WI38 (cell line): ENCODE measurements around the gene CREB5.

ENCODE experiments used
- H3K4me3 ChIP-seq: 2 replicates; pipeline ENCODE4 v1.5.1; 2011; ENCODE audit warnings: low read depth, mild to moderate bottlenecking, control low read depth, low read length
- TF ChIP-seq, protein P1 (sequence below): IDR thresholded peaks from 2 replicates; pipeline ENCODE4 v1.5.1; 2012; ENCODE audit warnings: low read depth, mild to moderate bottlenecking, control low read depth, low read length

Gene CREB5

DNA sequence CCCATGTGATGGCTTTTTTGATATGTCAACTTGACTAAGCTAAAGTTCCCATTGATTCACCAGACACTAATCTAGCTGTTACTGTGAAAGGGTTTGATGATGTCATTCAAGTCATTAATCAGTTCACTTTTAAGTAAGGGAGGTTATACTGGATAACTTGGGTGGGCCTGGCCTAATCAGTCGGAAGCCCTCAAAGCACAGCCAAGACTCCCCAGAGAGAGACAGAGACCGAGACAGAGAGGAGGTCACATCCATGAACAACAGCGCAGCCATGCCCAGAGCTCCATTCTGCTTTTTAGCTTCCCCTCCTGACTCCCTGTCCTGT lies 442.4 kb downstream of the CREB5 start:
- TF ChIP-seq, protein P1, sequence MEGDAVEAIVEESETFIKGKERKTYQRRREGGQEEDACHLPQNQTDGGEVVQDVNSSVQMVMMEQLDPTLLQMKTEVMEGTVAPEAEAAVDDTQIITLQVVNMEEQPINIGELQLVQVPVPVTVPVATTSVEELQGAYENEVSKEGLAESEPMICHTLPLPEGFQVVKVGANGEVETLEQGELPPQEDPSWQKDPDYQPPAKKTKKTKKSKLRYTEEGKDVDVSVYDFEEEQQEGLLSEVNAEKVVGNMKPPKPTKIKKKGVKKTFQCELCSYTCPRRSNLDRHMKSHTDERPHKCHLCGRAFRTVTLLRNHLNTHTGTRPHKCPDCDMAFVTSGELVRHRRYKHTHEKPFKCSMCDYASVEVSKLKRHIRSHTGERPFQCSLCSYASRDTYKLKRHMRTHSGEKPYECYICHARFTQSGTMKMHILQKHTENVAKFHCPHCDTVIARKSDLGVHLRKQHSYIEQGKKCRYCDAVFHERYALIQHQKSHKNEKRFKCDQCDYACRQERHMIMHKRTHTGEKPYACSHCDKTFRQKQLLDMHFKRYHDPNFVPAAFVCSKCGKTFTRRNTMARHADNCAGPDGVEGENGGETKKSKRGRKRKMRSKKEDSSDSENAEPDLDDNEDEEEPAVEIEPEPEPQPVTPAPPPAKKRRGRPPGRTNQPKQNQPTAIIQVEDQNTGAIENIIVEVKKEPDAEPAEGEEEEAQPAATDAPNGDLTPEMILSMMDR, result no peak
- H3K4me3 ChIP-seq, result no peak overlapping the region

DNA sequence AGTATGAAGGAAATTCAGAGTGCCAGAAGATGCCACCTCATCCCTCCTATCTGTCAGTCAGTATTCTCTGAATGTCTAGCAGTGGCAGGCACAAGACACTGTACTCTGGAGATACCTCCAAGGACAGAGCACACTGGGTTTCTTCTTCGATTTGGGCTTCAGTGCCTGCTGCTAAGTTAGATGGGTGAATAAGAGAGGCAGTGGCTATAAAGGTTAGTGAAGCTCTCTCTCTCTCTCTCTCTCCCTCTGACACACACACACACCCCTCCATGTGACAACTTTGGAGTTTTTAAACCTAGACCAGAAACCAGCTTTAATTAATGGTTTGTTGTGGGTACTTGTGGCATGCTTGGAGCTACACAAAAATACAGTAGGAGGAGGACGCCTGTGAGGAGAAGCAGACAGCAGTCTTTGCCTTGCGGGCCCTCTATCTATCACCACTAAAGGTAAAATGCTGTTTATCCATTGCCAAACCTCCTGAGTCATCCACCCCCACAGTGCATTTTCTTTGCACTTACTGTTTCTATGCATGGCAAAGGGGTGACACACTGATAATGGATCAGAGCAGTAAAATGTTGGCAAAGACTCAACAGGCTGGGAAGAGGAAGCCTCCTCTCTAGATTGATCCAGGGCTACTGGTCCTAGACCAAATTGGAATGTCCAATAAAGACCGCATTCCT lies 443.4 kb downstream of the CREB5 start:
- no peak overlapping the region for H3K4me3 ChIP-seq
- TF ChIP-seq, protein P1, result no peak

DNA sequence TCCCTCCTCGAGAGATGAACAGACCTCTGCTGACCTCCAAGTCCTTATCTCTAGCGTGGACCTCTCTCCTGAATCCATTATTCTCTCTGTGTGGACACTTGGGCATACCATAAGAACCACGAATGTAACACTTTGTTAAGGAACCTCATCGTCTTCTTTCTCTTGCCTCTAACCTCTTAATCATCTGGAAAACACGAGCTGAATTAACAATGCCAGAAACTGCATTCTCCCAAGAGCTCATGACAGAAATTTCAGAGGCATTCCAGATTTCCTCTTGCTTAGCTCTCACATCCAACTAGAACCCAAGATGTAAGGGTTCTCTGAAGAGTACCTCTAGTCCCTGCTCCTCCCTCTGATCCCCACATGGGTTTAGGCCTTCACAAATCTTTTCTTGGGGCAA lies 444.3 kb downstream of the CREB5 start:
- TF ChIP-seq, protein P1, result no peak

DNA sequence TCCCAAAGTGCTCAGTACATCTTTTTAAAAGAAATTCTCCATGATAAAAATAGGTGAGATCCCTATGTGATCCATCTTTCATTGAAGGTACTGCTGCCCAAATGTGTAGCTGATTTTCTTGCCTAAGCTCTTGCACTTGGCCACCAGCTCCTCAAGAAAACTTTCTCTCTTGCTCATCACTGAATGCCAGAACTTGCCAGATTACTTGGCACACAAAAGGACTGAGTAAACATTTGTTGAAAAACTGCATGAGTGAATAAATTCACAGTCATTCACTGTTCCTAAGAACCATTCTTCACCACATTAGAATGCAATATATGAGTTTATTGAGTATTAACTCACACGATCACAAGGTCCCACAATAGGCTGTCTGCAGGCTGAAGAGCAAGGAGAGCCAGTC lies 445.9 kb downstream of the CREB5 start:
- H3K4me3 ChIP-seq, result no peak overlapping the region
- TF ChIP-seq, protein P1, result no peak

More for the DNA sequence above, 444.3 kb downstream of the CREB5 start:
- no peak overlapping the region for H3K4me3 ChIP-seq

DNA sequence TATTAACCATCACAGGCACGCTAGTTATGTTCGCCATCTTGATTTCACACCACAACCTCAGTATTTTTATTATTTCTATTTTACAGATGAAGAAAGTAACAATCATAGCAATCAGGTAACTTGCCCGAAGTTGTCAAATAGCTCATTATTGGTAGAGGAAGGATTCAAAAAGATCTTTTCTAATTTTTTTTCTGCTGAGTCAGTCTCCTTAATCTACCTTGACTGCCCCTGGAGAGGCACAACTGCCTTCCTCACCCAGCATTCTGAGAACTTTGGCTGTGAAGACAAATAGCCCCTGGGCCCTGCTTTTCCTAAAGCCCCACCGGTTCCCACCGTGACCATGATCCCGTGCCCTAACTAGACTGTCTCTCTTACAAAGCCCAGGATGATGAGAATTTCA lies 446.6 kb downstream of the CREB5 start:
- TF ChIP-seq, protein P1, result no peak
- no peak overlapping the region for H3K4me3 ChIP-seq

DNA sequence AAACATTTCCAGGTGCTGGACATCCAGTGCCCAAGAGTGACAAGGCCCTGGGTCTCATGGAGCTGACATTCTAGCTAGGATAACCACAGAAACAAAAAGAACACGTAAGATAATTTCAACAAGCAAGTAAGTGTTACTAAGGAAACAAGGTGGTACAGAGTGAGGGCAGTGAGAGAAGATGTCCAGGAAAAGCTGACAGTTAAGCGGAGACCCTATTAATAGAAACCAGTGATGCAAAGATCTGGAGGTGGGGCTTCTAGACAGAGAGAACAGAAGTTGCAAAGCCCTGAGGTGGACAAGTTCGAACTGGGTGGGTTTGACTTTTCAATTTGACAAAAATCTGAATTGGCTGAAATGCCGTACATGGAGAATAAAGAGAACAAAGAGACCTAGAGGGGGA lies 449.5 kb downstream of the CREB5 start:
- TF ChIP-seq, protein P1, result no peak
- H3K4me3 ChIP-seq, result no peak overlapping the region

DNA sequence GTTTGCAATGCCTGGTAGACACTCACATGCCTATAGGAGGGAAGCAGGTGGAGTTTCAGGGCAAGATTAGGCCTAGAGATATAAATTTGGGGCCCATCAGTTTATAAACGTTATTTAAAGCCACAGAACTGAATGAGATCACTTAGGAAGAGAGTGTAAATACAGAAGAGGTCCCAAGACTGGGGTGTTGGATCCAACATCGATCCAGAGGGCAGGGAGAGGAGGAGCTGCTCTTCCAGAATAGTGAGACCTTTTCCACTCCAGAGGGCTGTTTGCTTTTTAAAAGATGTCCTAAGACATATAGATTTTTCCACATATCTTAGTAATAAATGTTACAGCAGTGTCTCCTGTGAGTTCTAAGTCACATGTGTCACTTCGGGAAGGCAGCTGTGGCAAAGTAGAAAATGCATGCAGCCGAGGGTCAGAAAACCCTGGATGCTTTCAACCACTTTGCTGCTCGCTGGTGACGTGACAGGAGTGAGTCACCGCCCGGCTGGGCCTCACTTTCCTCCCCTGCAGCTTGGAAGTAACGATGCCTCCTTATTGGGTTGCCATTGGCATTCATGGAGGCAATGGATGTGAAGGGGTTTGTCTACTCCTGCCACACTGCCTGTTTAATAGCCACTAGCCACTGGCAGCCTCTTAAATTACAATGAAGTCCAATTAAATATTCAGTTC lies 450.4 kb downstream of the CREB5 start:
- TF ChIP-seq, protein P1, result no peak
- no peak overlapping the region for H3K4me3 ChIP-seq
